CD4-positive, alpha-beta T cell treated with Interleukin-6 at 100 ng/mL for 8 hours (primary cell): ENCODE measurements around the gene MELTF.
"Not testable (repeated sequence)": the region's sequence is repeated elsewhere in the genome, so short reads cannot be mapped to it uniquely, and the experiment has no call there.

Experiments used
- DNase-seq: peaks from one replicate; pipeline ENCODE4 v3.0.0-alpha.2; 2020; ENCODE audit warnings: mixed read lengths, low spot score

MELTF gene

DNA sequence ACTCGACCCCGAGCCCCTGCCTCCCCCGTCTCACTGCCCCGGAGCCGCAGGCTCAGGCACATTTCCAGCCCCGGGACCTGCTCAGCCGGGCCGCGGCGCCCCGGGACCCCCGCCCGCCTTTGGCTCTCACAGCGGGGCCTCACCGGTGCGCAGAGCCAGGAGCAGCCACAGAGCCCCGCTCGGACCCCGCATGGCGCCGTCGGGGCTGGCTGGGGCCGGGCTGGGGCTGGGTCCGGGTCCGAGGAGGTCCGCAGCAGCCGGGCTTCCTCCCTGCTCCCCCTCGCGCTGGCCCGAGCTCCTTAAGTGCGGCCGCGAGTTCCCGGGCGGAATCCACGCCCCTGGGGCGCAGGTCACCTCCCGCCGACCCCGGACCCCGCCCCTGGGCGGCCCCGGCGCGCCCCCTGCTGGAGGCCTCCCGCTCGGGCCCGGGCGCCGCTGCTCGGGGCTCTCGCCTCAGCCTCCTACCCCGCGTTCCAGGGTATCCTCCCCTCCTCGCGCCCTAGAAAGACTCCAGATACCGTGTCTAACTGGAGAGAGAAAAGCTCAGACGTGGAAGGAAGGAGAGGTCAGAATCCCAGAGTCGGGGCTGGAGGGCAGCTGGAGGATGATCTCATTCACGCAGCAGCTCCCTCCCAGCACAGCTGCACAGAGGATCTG is at the start of gene MELTF:
Gene MELTF, minus strand, starts transcription at position 307 of the 657 bp plus-strand sequence. Its CDS starts 115 bp downstream, at position 192.
- peak; percentile 55 for DNase-seq

DNA sequence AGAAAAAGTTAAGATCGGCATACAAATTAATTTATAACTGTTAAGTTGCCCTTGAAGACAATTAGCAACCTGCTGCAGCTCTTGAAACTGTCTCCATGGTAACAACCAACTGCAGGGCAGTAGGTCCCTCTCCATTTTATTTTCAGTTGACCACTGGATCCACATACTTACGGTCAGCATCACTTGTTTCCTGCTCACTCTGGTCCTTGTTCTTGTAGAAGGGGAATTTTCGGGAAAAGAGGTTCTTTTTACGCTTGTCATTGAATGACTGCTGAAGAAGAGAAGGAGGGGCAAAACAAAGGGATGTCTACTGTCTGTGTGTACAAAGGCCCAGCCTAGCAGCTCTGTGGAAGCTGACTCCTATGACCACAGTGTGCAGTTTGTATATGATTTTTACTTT is 46.8 kb upstream of the MELTF start:
- DNase-seq = no peak

GRCh38 chr3:197068077-197068476 is 38.5 kb upstream of the MELTF start:
- DNase-seq = no peak

GRCh38 chr3:197064771-197065170 is 35.2 kb upstream of the MELTF start:
- DNase-seq = no peak

- DNase-seq = no peak
Observed at GRCh38 chr3:197062446-197062845, 32.8 kb upstream of the MELTF start.

DNA sequence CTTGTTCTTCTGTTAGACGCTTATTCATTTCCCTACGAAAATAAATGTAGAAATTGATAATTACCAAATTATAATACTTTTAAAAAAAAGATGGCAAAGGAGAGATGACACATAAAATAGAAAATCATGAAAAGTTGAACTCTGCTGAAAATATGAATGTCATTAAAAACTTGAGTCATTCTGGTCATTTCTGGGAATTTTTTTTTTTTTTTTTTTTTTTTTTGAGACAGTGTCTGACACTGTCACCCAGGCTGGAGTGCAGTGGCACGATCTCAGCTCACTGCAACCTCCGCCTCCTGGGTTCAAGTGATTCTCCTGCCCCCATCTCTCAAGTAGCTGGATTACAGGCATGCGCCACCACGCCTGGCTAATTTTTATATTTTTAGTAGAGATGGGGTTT is 22.0 kb upstream of the MELTF start:
- DNase-seq = not testable (repeated sequence)

DNA sequence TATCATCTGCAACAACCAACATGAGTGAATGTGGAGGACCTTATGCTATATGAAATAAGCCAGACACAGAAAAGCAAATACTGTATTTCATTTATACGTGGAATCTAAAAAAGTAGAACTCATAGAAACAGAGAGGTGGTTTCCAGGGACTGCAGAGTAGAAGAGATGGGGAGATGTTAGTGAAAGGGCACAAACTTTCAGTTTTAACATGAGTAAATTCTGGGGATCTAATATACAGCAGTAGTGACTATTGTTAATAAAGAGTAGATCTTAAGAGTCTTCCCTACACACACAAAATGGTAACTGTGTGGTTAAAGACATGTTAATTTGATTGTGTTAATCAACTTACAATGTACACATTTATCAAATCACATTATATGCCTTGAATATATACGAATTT is 20.9 kb upstream of the MELTF start:
- no peak for DNase-seq

DNA sequence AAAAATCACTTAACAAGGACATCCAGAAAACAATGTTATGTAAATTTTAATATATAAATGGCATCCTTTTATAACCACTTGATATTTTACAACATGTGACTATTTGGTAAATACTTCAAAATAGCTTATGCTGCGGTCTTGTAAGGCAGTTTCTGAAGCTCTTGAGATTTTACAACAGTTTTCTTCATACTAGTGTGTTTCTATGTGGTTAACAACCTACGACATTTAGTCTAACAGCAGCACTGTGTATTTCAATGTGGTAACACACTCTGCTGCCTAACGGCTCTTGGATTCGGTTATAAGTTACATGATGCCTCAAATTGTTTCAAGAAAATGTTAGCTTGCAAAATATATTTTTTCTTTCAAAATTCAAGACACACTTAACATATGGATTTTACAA is 12.9 kb upstream of the MELTF start:
- DNase-seq = no peak

DNA sequence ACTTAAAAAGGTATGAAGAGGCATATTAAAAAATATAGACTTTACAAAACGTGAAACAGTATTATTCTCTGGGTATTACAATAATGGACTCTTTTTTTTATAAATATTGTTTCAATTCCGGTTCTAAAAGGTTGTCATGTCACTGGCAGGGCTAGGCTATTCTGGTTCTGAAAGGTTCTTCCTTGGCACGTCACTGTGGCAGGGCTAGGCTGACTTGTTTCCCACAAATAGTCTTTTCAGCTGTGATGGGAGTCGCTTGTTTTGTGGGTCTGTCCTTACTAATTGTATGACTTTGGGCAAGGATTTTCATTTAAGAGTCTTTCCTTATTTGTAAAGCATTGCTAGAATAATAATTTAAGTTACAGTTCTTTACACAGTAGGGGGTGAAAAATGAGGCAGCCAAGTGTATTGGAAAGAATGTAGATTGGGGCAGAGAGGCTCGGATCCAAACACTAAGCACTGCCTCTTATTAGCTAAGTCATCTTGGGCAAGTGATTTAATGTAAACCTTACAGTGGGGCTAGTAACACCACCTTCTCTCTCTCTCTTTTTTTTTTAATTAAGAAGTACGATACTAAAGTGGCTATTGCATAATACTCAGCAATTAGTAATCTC is 12.4 kb upstream of the MELTF start:
- DNase-seq = no peak

DNA sequence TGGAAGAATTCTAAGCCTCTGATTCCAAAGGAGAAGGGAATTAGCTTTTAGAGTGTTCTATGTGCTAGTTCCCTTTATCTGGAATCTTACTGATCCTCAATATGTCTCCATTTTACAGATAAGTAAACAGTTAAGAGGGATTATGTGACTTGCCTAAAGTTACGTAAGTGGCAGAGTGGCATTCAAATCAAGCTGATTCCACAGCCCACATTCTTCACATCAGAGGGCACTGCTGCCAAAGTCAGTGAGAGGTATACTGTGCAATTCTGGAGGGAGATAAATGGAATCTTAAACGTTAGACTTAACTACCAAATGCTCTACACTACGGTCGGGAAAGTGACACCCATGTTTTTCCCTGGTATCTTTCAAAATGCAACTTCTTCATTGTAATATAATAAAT is 11.0 kb upstream of the MELTF start:
- no peak for DNase-seq

DNA sequence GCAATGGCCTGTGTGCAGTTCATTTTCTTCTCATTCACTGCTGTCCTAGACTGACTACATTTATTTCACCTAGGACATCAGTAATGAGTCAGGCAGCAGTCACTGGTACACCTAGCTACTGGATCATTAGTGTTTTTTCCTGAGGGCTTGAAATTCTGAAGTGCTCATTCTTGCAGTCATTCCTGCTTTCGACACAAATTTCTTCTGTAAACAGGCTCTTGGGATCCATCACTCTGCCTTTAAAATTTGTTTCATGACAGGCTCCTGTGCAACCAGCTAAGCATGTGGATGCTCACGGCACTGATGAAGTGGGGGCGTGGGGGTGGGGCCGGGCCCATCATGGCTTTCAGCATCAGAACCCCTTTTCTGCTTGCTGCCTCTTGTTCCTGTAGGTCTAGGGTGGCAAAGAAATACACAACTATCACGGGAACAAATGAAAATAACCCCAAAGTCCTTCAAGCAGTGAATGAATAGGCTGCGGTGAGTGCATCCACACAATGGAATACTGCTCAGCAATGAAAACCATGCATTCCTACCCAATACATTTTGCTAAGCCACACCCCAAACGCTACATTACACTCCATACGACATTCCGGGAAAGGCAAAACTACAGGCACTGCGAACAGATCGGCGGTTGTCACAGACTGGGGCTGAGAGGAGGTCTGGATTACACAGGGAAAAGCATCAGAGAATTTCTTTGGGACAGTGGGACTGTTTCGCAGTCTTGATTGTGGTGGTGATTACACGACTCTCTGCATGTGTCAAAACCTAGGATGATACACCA is 9.3 kb upstream of the MELTF start:
- no peak for DNase-seq

DNA sequence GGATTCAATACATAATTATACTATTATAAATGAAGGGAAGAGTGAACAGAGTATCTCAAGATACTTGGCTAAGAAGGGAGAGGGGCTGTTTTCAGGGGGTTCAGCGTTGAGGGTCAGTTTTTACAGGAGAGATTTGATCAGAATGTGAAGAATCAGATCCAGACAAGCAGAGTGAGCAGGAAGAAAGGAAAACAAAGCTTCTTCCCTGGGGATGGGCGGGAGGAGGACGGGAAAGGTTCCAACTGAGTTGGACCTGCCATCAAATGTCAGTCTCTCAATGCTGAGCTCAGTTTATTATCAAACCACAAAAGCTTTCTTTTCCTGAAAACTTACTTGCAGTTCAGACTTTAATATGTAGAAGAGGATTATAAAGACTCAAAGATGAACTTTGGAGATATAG is 6.0 kb upstream of the MELTF start:
- DNase-seq = no peak

GRCh38 chr3:197034778-197035177 is 5.2 kb upstream of the MELTF start:
- not testable (repeated sequence) for DNase-seq

- not testable (repeated sequence) for DNase-seq
Observed at GRCh38 chr3:197033764-197034163, 4.1 kb upstream of the MELTF start.

GRCh38 chr3:197031315-197032285 is 2.0 kb upstream of the MELTF start:
- no peak for DNase-seq

GRCh38 chr3:197030379-197031314 is 1.0 kb upstream of the MELTF start:
- DNase-seq = no peak

DNA sequence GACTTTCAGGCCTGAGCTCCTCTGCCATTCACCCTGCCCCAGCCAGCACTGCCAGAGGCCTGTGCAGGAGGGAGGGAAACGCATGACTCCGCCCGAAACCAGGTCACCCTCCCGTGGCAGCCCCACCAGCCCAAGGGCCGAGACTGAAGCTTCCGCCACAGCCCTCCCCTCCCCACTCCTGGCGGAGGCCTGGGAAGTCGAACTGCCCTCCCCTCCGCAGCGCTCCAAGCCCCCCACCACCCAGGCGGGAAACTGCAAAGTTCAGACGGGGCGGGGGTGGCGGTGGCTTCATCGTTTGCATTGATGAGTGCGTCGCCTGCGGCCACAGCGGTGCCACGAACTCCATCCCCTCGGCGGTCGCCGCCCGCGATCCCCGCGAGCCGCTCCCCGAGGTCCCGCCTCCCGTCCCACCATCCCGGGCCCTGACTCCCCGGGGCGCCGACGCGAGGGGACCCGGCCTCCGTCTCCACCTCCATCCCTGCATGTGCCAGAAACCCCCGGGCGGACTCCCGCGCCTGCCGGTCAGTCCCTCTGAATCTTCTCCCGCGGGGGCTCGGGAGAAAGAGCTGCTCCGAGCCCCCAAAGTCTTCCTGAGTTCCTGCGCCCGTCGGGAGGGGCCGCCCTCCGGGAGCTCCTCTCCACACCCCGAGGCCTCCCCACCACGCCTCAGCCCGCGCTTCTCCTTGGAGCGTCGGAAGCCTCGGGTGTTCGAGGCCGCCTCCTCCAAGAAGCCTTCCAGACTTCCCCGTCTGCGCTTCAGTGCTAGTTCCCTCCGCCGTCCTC is 698 bp downstream of the MELTF start:
- no peak for DNase-seq

GRCh38 chr3:197027896-197028727 is 1.5 kb downstream of the MELTF start:
- DNase-seq = no peak
